Activated naive CD4-positive, alpha-beta T cell treated with anti-CD3 and anti-CD28 coated beads for 36 hours (primary cell): ENCODE measurements around the gene EVC2. TPM values are rescaled to one million over a fixed set of nuclear protein-coding genes. Genes with fewer than 3 reads are reported as not detected.
"Not testable (repeated sequence)": the region's sequence is repeated elsewhere in the genome, so short reads cannot be mapped to it uniquely, and the experiment has no call there.

Experiments used
- CTCF ChIA-PET: fragments of 350-600 bp; sonication (Branson Sonifier 250); formaldehyde crosslinking; loops from one replicate; lab custom pipeline; 2021; ENCODE audit warnings: antibody characterized with exemption; lab: Charles Lee
- DNase-seq: peaks from one replicate; pipeline ENCODE4 v3.0.0-alpha.2; 2020
- H3K27ac Mint-ChIP-seq: one replicate; pipeline ENCODE4 v1.8.0; 2021; ENCODE audit warnings: mild to moderate bottlenecking, mixed read lengths
- H3K27me3 Mint-ChIP-seq: one replicate; pipeline ENCODE4 v1.8.0; 2021; ENCODE audit warnings: low read depth, mixed read lengths
- H3K36me3 Mint-ChIP-seq: one replicate; pipeline ENCODE4 v1.8.0; 2021; ENCODE audit warnings: low read depth, mixed read lengths
- H3K4me1 Mint-ChIP-seq: one replicate; pipeline ENCODE4 v1.8.0; 2021; ENCODE audit warnings: low read depth, mixed read lengths
- H3K4me3 Mint-ChIP-seq: one replicate; pipeline ENCODE4 v1.8.0; 2021; ENCODE audit warnings: mild to moderate bottlenecking, moderate library complexity, mixed read lengths
- H3K9me3 Mint-ChIP-seq: one replicate; pipeline ENCODE4 v1.8.0; 2021; ENCODE audit warnings: mixed read lengths
- intact Hi-C: fragments of 100-400 bp; cut with micrococcal nuclease; formaldehyde crosslinking; loops from one replicate; pipeline ENCODE4 v1.15.1; 2023
- total RNA-seq, 2 experiments: library from RNA; stranded (reverse); gene quantifications; one replicate each; pipeline ENCODE4 v1.2.3, GENCODE V29; 2021

Gene EVC2
- total RNA-seq, 2 experiments from 2014 or later, result not detected

DNA sequence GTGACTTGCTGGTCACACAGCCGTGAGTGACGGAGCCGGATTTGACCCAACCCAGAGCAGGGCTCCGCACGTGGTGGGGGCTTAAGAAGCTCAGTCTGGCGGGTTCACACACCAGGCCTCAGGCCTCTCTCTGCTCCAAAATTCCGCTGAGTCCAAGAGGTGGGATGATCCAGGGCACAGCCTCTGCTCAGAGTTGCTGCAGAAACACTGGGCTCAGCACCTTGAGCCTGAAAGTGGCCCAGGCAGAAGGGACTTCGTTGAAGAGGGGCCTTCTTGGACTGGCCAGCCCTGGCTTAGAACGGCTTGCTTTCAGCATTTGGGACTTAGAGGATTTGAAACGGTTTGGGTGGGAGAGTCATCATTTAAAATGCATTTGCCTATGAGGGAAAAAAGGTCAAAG, 23.8 kb upstream of the EVC2 start:
- no peaks in the 10 kb centered on the region for H3K9me3 Mint-ChIP-seq
- no peak overlapping the region for H3K4me3 Mint-ChIP-seq
- intact Hi-C loops, result no loop called here
- no peak for DNase-seq
- H3K27ac Mint-ChIP-seq, result no peak overlapping the region
- CTCF ChIA-PET, result no interaction called here
- no peaks in the 10 kb centered on the region for H3K27me3 Mint-ChIP-seq
- no peaks in the 10 kb centered on the region for H3K4me1 Mint-ChIP-seq
- no peaks in the 10 kb centered on the region for H3K36me3 Mint-ChIP-seq

DNA sequence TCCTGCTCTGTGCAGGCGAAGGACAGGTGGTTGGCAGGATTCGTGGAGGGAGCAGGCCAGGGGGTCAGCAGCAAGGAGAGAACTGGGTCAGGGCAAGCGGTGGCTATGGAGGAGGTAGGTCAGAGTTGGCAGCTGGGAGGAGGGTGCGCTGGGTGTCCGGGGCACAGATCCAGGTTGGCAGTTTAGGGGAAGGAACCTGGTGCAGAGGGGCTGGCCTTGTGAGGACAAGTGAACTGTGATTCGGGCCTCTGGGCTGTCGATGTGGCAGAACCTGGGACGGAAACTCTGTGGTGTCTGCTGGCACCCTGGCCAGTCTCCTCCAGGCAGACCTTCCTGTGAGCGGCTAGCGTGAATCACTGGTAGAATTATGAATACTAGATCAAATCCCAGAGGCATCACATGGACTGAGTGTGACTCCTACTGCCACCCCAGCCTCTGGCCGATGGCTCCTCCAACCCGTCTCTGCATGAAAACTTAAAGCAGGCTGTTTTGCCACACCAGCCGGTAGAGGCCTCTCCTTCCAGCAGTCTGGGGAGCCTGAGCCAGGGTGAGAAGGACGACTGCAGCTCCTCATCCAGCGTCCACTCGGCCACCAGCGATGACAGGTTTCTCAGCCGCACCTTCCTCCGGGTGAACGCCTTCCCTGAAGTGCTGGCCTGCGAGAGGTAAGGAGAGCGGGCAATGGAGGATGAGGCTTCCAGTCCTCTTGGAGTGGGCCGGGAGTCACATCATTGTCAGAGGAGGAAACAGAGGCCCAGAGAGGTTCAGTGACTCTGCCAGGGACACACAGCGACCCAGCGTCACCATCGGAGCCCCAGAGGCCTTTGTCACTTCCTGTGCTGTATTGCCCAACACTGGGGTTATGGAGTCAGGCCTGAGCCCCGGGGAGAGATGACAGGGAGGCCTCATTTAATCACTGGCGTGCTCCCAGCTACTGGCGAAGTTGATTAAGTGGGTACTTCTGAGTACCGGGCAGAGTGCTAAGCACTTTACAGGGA, 22.9 kb upstream of the EVC2 start:
- H3K27ac Mint-ChIP-seq, result no peak overlapping the region
- H3K27me3 Mint-ChIP-seq, result no peaks in the 10 kb centered on the region
- no peak overlapping the region for H3K4me3 Mint-ChIP-seq
- H3K36me3 Mint-ChIP-seq, result no peaks in the 10 kb centered on the region
- CTCF ChIA-PET, result no interaction called here
- intact Hi-C loops, result no loop called here
- H3K4me1 Mint-ChIP-seq, result no peaks in the 10 kb centered on the region
- DNase-seq, result no peak
- no peaks in the 10 kb centered on the region for H3K9me3 Mint-ChIP-seq

GRCh38 chr4:5730436-5730835, 22.1 kb upstream of the EVC2 start:
- no peak for DNase-seq
- CTCF ChIA-PET, result no interaction called here
- Mint-ChIP-seq H3K27ac (no peak overlapping the region), H3K4me3 (no peak overlapping the region), H3K9me3 (no peaks in the 10 kb centered on the region), H3K36me3 (no peaks in the 10 kb centered on the region), H3K27me3 (no peaks in the 10 kb centered on the region), H3K4me1 (no peaks in the 10 kb centered on the region)
- intact Hi-C loops, result no loop called here

DNA sequence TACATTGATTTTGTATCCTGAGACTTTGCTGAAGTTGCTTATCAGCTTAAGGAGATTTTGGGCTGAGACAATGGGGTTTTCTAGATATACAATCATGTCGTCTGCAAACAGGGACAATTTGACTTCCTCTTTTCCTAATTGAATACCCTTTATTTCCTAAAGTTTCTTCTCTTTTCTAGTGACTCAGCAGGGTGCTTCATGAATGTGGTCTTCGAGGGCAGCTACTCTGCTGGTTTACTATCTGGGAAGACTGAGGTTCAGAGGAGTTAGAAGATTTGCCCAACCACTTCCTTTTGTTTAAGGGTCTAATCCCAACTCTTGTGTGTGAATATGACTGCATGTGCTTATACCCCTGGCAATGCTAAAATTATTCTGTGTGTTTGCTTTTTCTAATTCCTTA, 20.1 kb upstream of the EVC2 start:
- H3K4me3 Mint-ChIP-seq, result not testable (repeated sequence)

GRCh38 chr4:5724377-5724776, 16.0 kb upstream of the EVC2 start:
- CTCF ChIA-PET, result interaction anchor here (0.7 kb wide), 1 partner anchor 773 kb away, joined by 4 read pairs; no protein-coding TSS in a partner anchor
- no peaks in the 10 kb centered on the region for H3K27me3 Mint-ChIP-seq

More for the DNA sequence above, 20.1 kb upstream of the EVC2 start:
- H3K9me3 Mint-ChIP-seq, H3K27me3 Mint-ChIP-seq, CTCF ChIA-PET, H3K4me1 Mint-ChIP-seq, intact Hi-C loops, H3K27ac Mint-ChIP-seq, DNase-seq, H3K36me3 Mint-ChIP-seq: not testable (repeated sequence)

GRCh38 chr4:5722328-5722727, 14.0 kb upstream of the EVC2 start:
- no peaks in the 10 kb centered on the region for H3K4me1 Mint-ChIP-seq
- H3K27me3 Mint-ChIP-seq, result peaks cover 2% of the 10 kb centered on the region
- peaks cover 2% of the 10 kb centered on the region for H3K9me3 Mint-ChIP-seq
- CTCF ChIA-PET, result no interaction called here
- no peak for DNase-seq
- no peak overlapping the region for H3K4me3 Mint-ChIP-seq
- intact Hi-C loops, result no loop called here
- no peak overlapping the region for H3K27ac Mint-ChIP-seq
- no peaks in the 10 kb centered on the region for H3K36me3 Mint-ChIP-seq

More at GRCh38 chr4:5724377-5724776, 16.0 kb upstream of the EVC2 start:
- Mint-ChIP-seq H3K4me1 (no peaks in the 10 kb centered on the region), H3K36me3 (no peaks in the 10 kb centered on the region), H3K27ac (no peak overlapping the region), H3K9me3 (peaks cover 2% of the 10 kb centered on the region), H3K4me3 (no peak overlapping the region)
- no peak for DNase-seq
- intact Hi-C loops, result no loop called here

GRCh38 chr4:5721923-5722322, 13.6 kb upstream of the EVC2 start:
- Mint-ChIP-seq H3K4me1 (no peaks in the 10 kb centered on the region), H3K9me3 (peaks cover 6% of the 10 kb centered on the region), H3K36me3 (no peaks in the 10 kb centered on the region), H3K4me3 (no peak overlapping the region), H3K27me3 (peaks cover 2% of the 10 kb centered on the region), H3K27ac (no peak overlapping the region)
- intact Hi-C loops, result no loop called here
- DNase-seq, result no peak
- CTCF ChIA-PET, result no interaction called here

GRCh38 chr4:5720980-5721379, 12.6 kb upstream of the EVC2 start:
- Mint-ChIP-seq H3K9me3 (peaks cover 10% of the 10 kb centered on the region), H3K4me3 (no peak overlapping the region), H3K36me3 (no peaks in the 10 kb centered on the region), H3K27me3 (peaks cover 2% of the 10 kb centered on the region), H3K27ac (no peak overlapping the region), H3K4me1 (no peaks in the 10 kb centered on the region)
- intact Hi-C loops, result no loop called here
- DNase-seq, result no peak
- CTCF ChIA-PET, result no interaction called here

DNA sequence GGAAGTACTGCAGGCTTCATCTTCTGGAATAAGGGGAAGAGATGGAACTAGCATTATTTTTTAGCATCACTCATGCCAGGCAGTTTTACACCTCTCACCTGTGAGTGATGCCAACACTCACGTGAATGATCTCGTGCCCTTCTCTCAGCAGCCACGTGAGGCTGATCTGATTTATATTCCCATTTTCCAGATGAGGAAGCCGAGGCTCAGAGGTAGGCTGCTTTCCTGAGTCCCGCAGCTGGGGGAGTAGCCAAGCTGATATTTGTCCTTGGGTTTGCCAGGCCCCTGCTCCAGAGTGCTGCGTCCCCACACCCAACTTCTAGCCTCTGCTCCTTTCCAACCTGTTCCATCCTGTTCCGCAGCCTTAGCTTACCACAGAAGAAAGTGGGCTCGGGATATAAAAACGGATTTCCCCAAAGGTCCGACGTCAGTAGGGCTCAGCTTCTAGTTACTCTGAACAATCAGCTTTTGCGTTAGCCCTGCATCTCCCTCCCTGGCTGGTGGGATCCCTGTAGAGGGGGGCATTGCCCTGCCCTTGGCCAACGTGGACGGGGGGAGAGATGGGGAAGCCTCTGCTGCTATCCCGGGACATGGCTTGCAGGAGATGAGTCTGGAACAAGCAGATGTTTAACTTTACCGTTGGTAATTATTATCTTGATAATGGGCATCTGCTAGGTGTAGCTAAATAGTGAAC, 11.9 kb upstream of the EVC2 start:
- CTCF ChIA-PET, result no interaction called here
- intact Hi-C loops, result no loop called here
- Mint-ChIP-seq H3K4me3 (no peak overlapping the region), H3K9me3 (peaks cover 13% of the 10 kb centered on the region), H3K27ac (no peak overlapping the region), H3K4me1 (no peaks in the 10 kb centered on the region), H3K27me3 (peaks cover 2% of the 10 kb centered on the region), H3K36me3 (no peaks in the 10 kb centered on the region)
- no peak for DNase-seq

- Mint-ChIP-seq H3K9me3 (peaks cover 18% of the 10 kb centered on the region), H3K27ac (no peak overlapping the region), H3K27me3 (peaks cover 2% of the 10 kb centered on the region), H3K36me3 (peaks cover 2% of the 10 kb centered on the region), H3K4me3 (no peak overlapping the region), H3K4me1 (no peaks in the 10 kb centered on the region)
- intact Hi-C loops, result no loop called here
- no peak for DNase-seq
- CTCF ChIA-PET, result no interaction called here
Measured at GRCh38 chr4:5719350-5720055, 11.1 kb upstream of the EVC2 start.

- intact Hi-C loops, result no loop called here
- Mint-ChIP-seq H3K9me3 (peaks cover 22% of the 10 kb centered on the region), H3K4me1 (no peaks in the 10 kb centered on the region), H3K27ac (no peak overlapping the region), H3K27me3 (peaks cover 4% of the 10 kb centered on the region), H3K36me3 (peaks cover 2% of the 10 kb centered on the region), H3K4me3 (no peak overlapping the region)
- no peak for DNase-seq
- CTCF ChIA-PET, result no interaction called here
Measured at GRCh38 chr4:5718411-5718810, 10.1 kb upstream of the EVC2 start.

- Mint-ChIP-seq H3K4me1 (peaks cover 1% of the 10 kb centered on the region), H3K27me3 (peaks cover 6% of the 10 kb centered on the region), H3K4me3 (no peak overlapping the region), H3K27ac (no peak overlapping the region), H3K36me3 (peaks cover 2% of the 10 kb centered on the region), H3K9me3 (peaks cover 22% of the 10 kb centered on the region)
- intact Hi-C loops, result no loop called here
- no peak for DNase-seq
- CTCF ChIA-PET, result no interaction called here
Measured at GRCh38 chr4:5717449-5718158, 9.2 kb upstream of the EVC2 start.
